ENCODE data around the gene HTRA2.
"Not testable (repeated sequence)": the region's sequence is repeated elsewhere in the genome, so short reads cannot be mapped to it uniquely, and the experiment has no call there.

HTRA2 gene

GRCh38 chr2:74529357-74530238 lies at the start of gene HTRA2, which contains the start of gene AUP1:
HTRA2 (plus strand) TSS chr2:74529933; CDS start chr2:74530007, 74 bp downstream.
AUP1 (minus strand) TSS chr2:74529706; CDS start chr2:74529629, 77 bp downstream.
- DNase-seq (ENCODE audit: low spot score in 2 of 2) = peak; percentile 73 to 76
- ATAC-seq (replicated peaks; ENCODE audit: extremely low read depth, poor library complexity, severe bottlenecking) = peak; percentile 90
- H3K27me3 Mint-ChIP-seq = no peaks in the 10 kb centered on the region
- H3K27ac Mint-ChIP-seq (ENCODE audit: low read depth) = peak within 1 kb of the TSS; percentile 93
- H3K36me3 Mint-ChIP-seq (ENCODE audit: insufficient read depth) = peaks cover 31% of the 10 kb centered on the region
- H3K4me3 Mint-ChIP-seq = peak within 1 kb of the TSS; percentile 88
- no peaks in the 10 kb centered on the region for H3K9me3 Mint-ChIP-seq
- H3K4me1 Mint-ChIP-seq = peaks cover 47% of the 10 kb centered on the region

GRCh38 chr2:74481431-74481830 lies 48.3 kb upstream of the HTRA2 start:
- Mint-ChIP-seq H3K4me1 (peaks cover 28% of the 10 kb centered on the region), H3K9me3 (no peaks in the 10 kb centered on the region), H3K4me3 (peak overlapping the region; percentile 94), H3K27ac (ENCODE audit: low read depth) (no peak overlapping the region), H3K36me3 (ENCODE audit: insufficient read depth) (peaks cover 29% of the 10 kb centered on the region), H3K27me3 (no peaks in the 10 kb centered on the region)
- ATAC-seq (replicated peaks; ENCODE audit: extremely low read depth, poor library complexity, severe bottlenecking) (no peak), DNase-seq (ENCODE audit: low spot score in 2 of 2) (no peak)

- no peak for DNase-seq (ENCODE audit: low spot score in 2 of 2)
- Mint-ChIP-seq H3K27ac (ENCODE audit: low read depth) (peak overlapping the region; percentile 99), H3K9me3 (no peaks in the 10 kb centered on the region), H3K4me3 (peak overlapping the region; percentile 94), H3K27me3 (no peaks in the 10 kb centered on the region), H3K4me1 (peaks cover 34% of the 10 kb centered on the region), H3K36me3 (ENCODE audit: insufficient read depth) (peaks cover 31% of the 10 kb centered on the region)
- peak; percentile 44 for ATAC-seq (replicated peaks; ENCODE audit: extremely low read depth, poor library complexity, severe bottlenecking)
Measured at GRCh38 chr2:74481961-74482800, 47.6 kb upstream of the HTRA2 start.

- H3K9me3 Mint-ChIP-seq = no peaks in the 10 kb centered on the region
Measured at GRCh38 chr2:74482801-74483674, 46.7 kb upstream of the HTRA2 start, which contains the start of the genes CCDC142 and TTC31. CCDC142 (minus strand) TSS chr2:74482998; CDS start chr2:74482837, 161 bp downstream. TTC31 (plus strand) TSS chr2:74483081; CDS start chr2:74483096, 15 bp downstream.

GRCh38 chr2:74483675-74484164 lies 46.0 kb upstream of the HTRA2 start:
- H3K27me3 Mint-ChIP-seq; H3K9me3 Mint-ChIP-seq; ATAC-seq (replicated peaks; ENCODE audit: extremely low read depth, poor library complexity, severe bottlenecking); DNase-seq (ENCODE audit: low spot score in 2 of 2): not testable (repeated sequence)
- Mint-ChIP-seq H3K36me3 (ENCODE audit: insufficient read depth) (peaks cover 29% of the 10 kb centered on the region), H3K4me1 (peaks cover 34% of the 10 kb centered on the region), H3K4me3 (peak overlapping the region; percentile 94), H3K27ac (ENCODE audit: low read depth) (peak overlapping the region; percentile 99)

More at GRCh38 chr2:74482801-74483674, 46.7 kb upstream of the HTRA2 start, which contains the start of the genes CCDC142 and TTC31:
- DNase-seq (ENCODE audit: low spot score in 2 of 2) (peak; percentile 89 to 91), ATAC-seq (replicated peaks; ENCODE audit: extremely low read depth, poor library complexity, severe bottlenecking) (peak; percentile 96)
- Mint-ChIP-seq H3K27me3 (no peaks in the 10 kb centered on the region), H3K27ac (ENCODE audit: low read depth) (peak within 1 kb of the TSS; percentile 99), H3K4me3 (peak within 1 kb of the TSS; percentile 94), H3K36me3 (ENCODE audit: insufficient read depth) (peaks cover 29% of the 10 kb centered on the region), H3K4me1 (peaks cover 34% of the 10 kb centered on the region)

- DNase-seq (ENCODE audit: low spot score in 2 of 2) (no peak), ATAC-seq (replicated peaks; ENCODE audit: extremely low read depth, poor library complexity, severe bottlenecking) (no peak)
- H3K9me3 Mint-ChIP-seq = no peaks in the 10 kb centered on the region
- peaks cover 29% of the 10 kb centered on the region for H3K4me1 Mint-ChIP-seq
- peaks cover 24% of the 10 kb centered on the region for H3K36me3 Mint-ChIP-seq (ENCODE audit: insufficient read depth)
- no peak overlapping the region for H3K27ac Mint-ChIP-seq (ENCODE audit: low read depth)
- H3K27me3 Mint-ChIP-seq = no peaks in the 10 kb centered on the region
- no peak overlapping the region for H3K4me3 Mint-ChIP-seq
Measured at GRCh38 chr2:74486141-74486540, 43.6 kb upstream of the HTRA2 start.

- peaks cover 27% of the 10 kb centered on the region for H3K36me3 Mint-ChIP-seq (ENCODE audit: insufficient read depth)
- no peaks in the 10 kb centered on the region for H3K9me3 Mint-ChIP-seq
- DNase-seq (ENCODE audit: low spot score in 2 of 2) (no peak), ATAC-seq (replicated peaks; ENCODE audit: extremely low read depth, poor library complexity, severe bottlenecking) (no peak)
- H3K27me3 Mint-ChIP-seq = no peaks in the 10 kb centered on the region
- peaks cover 17% of the 10 kb centered on the region for H3K4me1 Mint-ChIP-seq
- no peak overlapping the region for H3K4me3 Mint-ChIP-seq
- H3K27ac Mint-ChIP-seq (ENCODE audit: low read depth) = peak overlapping the region; percentile 10
Measured at GRCh38 chr2:74488643-74489481, 40.9 kb upstream of the HTRA2 start.

GRCh38 chr2:74489906-74490305 lies 39.8 kb upstream of the HTRA2 start:
- Mint-ChIP-seq H3K27ac (ENCODE audit: low read depth) (no peak overlapping the region), H3K4me1 (peaks cover 17% of the 10 kb centered on the region), H3K27me3 (no peaks in the 10 kb centered on the region), H3K4me3 (no peak overlapping the region), H3K36me3 (ENCODE audit: insufficient read depth) (peaks cover 34% of the 10 kb centered on the region), H3K9me3 (no peaks in the 10 kb centered on the region)
- no peak for ATAC-seq (replicated peaks; ENCODE audit: extremely low read depth, poor library complexity, severe bottlenecking)
- DNase-seq (ENCODE audit: low spot score in 2 of 2) = no peak

GRCh38 chr2:74491648-74492544 lies 37.8 kb upstream of the HTRA2 start:
- ATAC-seq (replicated peaks; ENCODE audit: extremely low read depth, poor library complexity, severe bottlenecking) = no peak
- Mint-ChIP-seq H3K27ac (ENCODE audit: low read depth) (no peak overlapping the region), H3K4me3 (no peak overlapping the region), H3K27me3 (no peaks in the 10 kb centered on the region), H3K36me3 (ENCODE audit: insufficient read depth) (peaks cover 22% of the 10 kb centered on the region), H3K9me3 (no peaks in the 10 kb centered on the region), H3K4me1 (peaks cover 8% of the 10 kb centered on the region)
- DNase-seq (ENCODE audit: low spot score in 2 of 2) = no peak

GRCh38 chr2:74493546-74493945 lies 36.2 kb upstream of the HTRA2 start:
- H3K9me3 Mint-ChIP-seq = no peaks in the 10 kb centered on the region
- no peak overlapping the region for H3K27ac Mint-ChIP-seq (ENCODE audit: low read depth)
- no peak overlapping the region for H3K4me3 Mint-ChIP-seq
- H3K27me3 Mint-ChIP-seq = peaks cover 7% of the 10 kb centered on the region
- DNase-seq (ENCODE audit: low spot score in 2 of 2) (no peak), ATAC-seq (replicated peaks; ENCODE audit: extremely low read depth, poor library complexity, severe bottlenecking) (no peak)
- peaks cover 15% of the 10 kb centered on the region for H3K4me1 Mint-ChIP-seq
- H3K36me3 Mint-ChIP-seq (ENCODE audit: insufficient read depth) = peaks cover 24% of the 10 kb centered on the region

Measured in central memory CD8-positive, alpha-beta T cell (primary cell).